Activated B cell treated with CpG ODN at 0.5 μM for 24 hours (primary cell): ENCODE results near the gene SCFD2. TPM values are rescaled to one million over a fixed set of nuclear protein-coding genes. Genes with fewer than 3 reads are reported as not detected.

Experiments used
- ATAC-seq: fragments of 200-7000 bp; cut with Tn5 transposase; one replicate; pipeline ENCODE4 v1.10.0; 2021; ENCODE audit warnings: low read depth, mild to moderate bottlenecking, moderate library complexity
- CTCF ChIA-PET: fragments of 350-600 bp; sonication (Branson Sonifier 250); formaldehyde crosslinking; loops from one replicate; lab custom pipeline; 2021; ENCODE audit warnings: antibody characterized with exemption; lab: Charles Lee
- POLR2A ChIA-PET: fragments of 350-600 bp; sonication (Branson Sonifier 250); formaldehyde crosslinking; loops from one replicate; lab custom pipeline; 2021; ENCODE audit warnings: antibody characterized with exemption; lab: Charles Lee
- DNase-seq: peaks from one replicate; pipeline ENCODE4 v3.0.0; 2022
- H3K27ac Mint-ChIP-seq: one replicate; pipeline ENCODE4 v1.8.0; 2020; ENCODE audit warnings: mixed read lengths
- H3K27me3 Mint-ChIP-seq: one replicate; pipeline ENCODE4 v1.8.0; 2021; ENCODE audit warnings: mixed read lengths
- H3K36me3 Mint-ChIP-seq: one replicate; pipeline ENCODE4 v1.8.0; 2021; ENCODE audit warnings: low read depth, mixed read lengths
- H3K4me1 Mint-ChIP-seq: one replicate; pipeline ENCODE4 v1.8.0; 2021; ENCODE audit warnings: mixed read lengths
- H3K4me3 Mint-ChIP-seq: one replicate; pipeline ENCODE4 v1.8.0; 2020; ENCODE audit warnings: mild to moderate bottlenecking, mixed read lengths
- H3K9me3 Mint-ChIP-seq: one replicate; pipeline ENCODE4 v1.8.0; 2020; ENCODE audit warnings: mixed read lengths
- intact Hi-C: fragments of 100-400 bp; cut with micrococcal nuclease; formaldehyde crosslinking; loops from one replicate; pipeline ENCODE4 v1.15.1; 2024
- total RNA-seq: library from RNA; stranded (reverse); gene quantifications from 2 replicates; pipeline ENCODE4 v1.2.3, GENCODE V29; 2022
- TF ChIP-seq, protein P1 (sequence below): fragments of 200-600 bp; IDR thresholded peaks from one replicate; pipeline ENCODE4 v1.8.0; 2022; ENCODE audit warnings: antibody characterized with exemption, mild to moderate bottlenecking

SCFD2 gene
- total RNA-seq, 1 donor from 2014 or later = 46.6 TPM

- no peak overlapping the region for H3K27ac Mint-ChIP-seq
- H3K4me3 Mint-ChIP-seq = no peak overlapping the region
- H3K9me3 Mint-ChIP-seq = no peaks in the 10 kb centered on the region
- no peaks in the 10 kb centered on the region for H3K4me1 Mint-ChIP-seq
- ChIA-PET POLR2A (no interaction called here), CTCF (no interaction called here)
- DNase-seq (no peak), ATAC-seq (no peak)
- no peaks in the 10 kb centered on the region for H3K27me3 Mint-ChIP-seq
- H3K36me3 Mint-ChIP-seq = peaks cover 14% of the 10 kb centered on the region
- TF ChIP-seq, protein P1, sequence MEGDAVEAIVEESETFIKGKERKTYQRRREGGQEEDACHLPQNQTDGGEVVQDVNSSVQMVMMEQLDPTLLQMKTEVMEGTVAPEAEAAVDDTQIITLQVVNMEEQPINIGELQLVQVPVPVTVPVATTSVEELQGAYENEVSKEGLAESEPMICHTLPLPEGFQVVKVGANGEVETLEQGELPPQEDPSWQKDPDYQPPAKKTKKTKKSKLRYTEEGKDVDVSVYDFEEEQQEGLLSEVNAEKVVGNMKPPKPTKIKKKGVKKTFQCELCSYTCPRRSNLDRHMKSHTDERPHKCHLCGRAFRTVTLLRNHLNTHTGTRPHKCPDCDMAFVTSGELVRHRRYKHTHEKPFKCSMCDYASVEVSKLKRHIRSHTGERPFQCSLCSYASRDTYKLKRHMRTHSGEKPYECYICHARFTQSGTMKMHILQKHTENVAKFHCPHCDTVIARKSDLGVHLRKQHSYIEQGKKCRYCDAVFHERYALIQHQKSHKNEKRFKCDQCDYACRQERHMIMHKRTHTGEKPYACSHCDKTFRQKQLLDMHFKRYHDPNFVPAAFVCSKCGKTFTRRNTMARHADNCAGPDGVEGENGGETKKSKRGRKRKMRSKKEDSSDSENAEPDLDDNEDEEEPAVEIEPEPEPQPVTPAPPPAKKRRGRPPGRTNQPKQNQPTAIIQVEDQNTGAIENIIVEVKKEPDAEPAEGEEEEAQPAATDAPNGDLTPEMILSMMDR = no peak
- intact Hi-C loops = no loop called here
Observed at GRCh38 chr4:52952540-52952939, 413.3 kb downstream of the SCFD2 start.

DNA sequence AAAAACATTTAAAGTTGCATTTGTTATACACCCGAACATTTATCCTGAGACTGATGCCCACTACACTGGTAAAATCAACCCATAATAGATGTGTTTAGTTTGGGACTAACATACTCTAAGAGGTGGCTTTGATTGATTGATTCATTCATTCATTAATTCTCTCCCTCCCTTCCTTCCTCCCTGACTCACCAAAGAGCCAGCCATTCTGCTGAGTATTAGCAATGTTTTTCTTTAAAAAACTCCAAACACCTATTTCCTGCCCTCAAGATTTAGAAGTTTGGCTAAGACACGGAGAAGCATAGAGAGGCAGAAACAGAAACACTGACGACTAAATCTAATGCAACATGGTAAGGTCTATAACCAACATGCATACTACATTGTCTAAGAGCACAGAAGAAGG is 414.8 kb downstream of the SCFD2 start:
- DNase-seq (no peak), ATAC-seq (no peak)
- CTCF ChIA-PET = no interaction called here
- TF ChIP-seq, protein P1 = no peak
- H3K4me3 Mint-ChIP-seq = no peak overlapping the region
- peaks cover 14% of the 10 kb centered on the region for H3K36me3 Mint-ChIP-seq
- no peak overlapping the region for H3K27ac Mint-ChIP-seq
- no peaks in the 10 kb centered on the region for H3K4me1 Mint-ChIP-seq
- no peaks in the 10 kb centered on the region for H3K9me3 Mint-ChIP-seq
- intact Hi-C loops = no loop called here
- POLR2A ChIA-PET = no interaction called here
- no peaks in the 10 kb centered on the region for H3K27me3 Mint-ChIP-seq

- H3K9me3 Mint-ChIP-seq = no peaks in the 10 kb centered on the region
- ChIA-PET POLR2A (no interaction called here), CTCF (no interaction called here)
- no peak overlapping the region for H3K4me3 Mint-ChIP-seq
- DNase-seq = no peak
- H3K27me3 Mint-ChIP-seq = no peaks in the 10 kb centered on the region
- no peak for ATAC-seq
- H3K36me3 Mint-ChIP-seq = peaks cover 14% of the 10 kb centered on the region
- H3K4me1 Mint-ChIP-seq = no peaks in the 10 kb centered on the region
- H3K27ac Mint-ChIP-seq = no peak overlapping the region
- TF ChIP-seq, protein P1 = no peak
- intact Hi-C loops = no loop called here
Observed at GRCh38 chr4:52950226-52950625, 415.6 kb downstream of the SCFD2 start.

- POLR2A ChIA-PET = no interaction called here
- no peaks in the 10 kb centered on the region for H3K9me3 Mint-ChIP-seq
- H3K27ac Mint-ChIP-seq = no peak overlapping the region
- intact Hi-C loops = no loop called here
- DNase-seq = no peak
- TF ChIP-seq, protein P1 = no peak
- H3K4me3 Mint-ChIP-seq = no peak overlapping the region
- H3K4me1 Mint-ChIP-seq = no peaks in the 10 kb centered on the region
- H3K27me3 Mint-ChIP-seq = no peaks in the 10 kb centered on the region
- CTCF ChIA-PET = no interaction called here
- ATAC-seq = no peak
- peaks cover 14% of the 10 kb centered on the region for H3K36me3 Mint-ChIP-seq
Observed at GRCh38 chr4:52949336-52949735, 416.5 kb downstream of the SCFD2 start.

DNA sequence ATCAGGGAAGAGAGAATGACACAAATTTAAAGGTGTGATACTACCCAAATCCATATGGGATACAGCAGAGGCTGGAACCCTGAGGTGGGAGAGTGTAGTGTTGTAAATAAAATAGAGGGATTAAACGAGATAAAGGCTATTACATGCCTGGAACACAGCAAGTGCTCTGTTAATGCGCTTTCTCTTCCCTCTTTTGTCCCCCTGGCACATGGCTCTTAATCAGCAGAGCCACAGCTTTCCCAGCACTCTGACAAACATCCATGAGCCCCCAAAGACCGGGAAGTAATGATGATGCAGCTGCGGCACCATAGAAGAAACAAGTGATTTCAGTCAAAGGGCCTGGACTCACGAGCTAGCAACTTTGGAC is 417.8 kb downstream of the SCFD2 start:
- ChIA-PET POLR2A (no interaction called here), CTCF (no interaction called here)
- no peaks in the 10 kb centered on the region for H3K9me3 Mint-ChIP-seq
- H3K36me3 Mint-ChIP-seq = peaks cover 14% of the 10 kb centered on the region
- TF ChIP-seq, protein P1 = no peak
- DNase-seq (no peak), ATAC-seq (no peak)
- H3K27me3 Mint-ChIP-seq = no peaks in the 10 kb centered on the region
- H3K4me3 Mint-ChIP-seq = no peak overlapping the region
- intact Hi-C loops = no loop called here
- no peaks in the 10 kb centered on the region for H3K4me1 Mint-ChIP-seq
- H3K27ac Mint-ChIP-seq = no peak overlapping the region
